Measurements from ENCODE around the gene PDE7B. TPM values are rescaled to one million over a fixed set of nuclear protein-coding genes. Genes with fewer than 3 reads are reported as not detected.

The PDE7B gene
- total RNA-seq, 2 experiments from 2014 or later: not detected

DNA sequence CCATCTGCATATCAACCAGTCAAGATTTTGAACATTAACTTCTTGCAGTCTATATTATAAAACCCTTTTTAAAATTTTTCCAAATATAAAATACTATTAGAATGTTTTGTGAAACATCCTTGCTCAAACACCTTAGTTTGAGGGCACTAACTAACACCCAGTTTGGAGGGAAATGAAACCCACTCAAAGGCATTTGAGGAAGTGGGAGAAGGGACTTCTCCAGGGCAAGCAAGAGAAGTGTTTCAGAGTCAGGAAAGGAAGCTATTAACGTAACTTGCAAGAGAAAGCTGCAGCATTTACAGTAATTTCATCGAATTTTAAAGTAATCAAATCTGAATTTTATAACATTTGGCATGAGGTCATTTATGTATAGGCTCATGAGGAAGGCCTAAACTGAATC, 377.3 kb downstream of the PDE7B start:
- intact Hi-C loops (cut with micrococcal nuclease; ENCODE audit: unreplicated experiment): loop anchor here (5.0 to 10.0 kb wide), 4 partner anchors 88 to 777 kb away; no protein-coding TSS in a partner anchor
- POLR2A ChIA-PET: interaction anchor here (0.6 kb wide), 1 partner anchor 12 kb away, joined by 3 read pairs; no protein-coding TSS in a partner anchor

DNA sequence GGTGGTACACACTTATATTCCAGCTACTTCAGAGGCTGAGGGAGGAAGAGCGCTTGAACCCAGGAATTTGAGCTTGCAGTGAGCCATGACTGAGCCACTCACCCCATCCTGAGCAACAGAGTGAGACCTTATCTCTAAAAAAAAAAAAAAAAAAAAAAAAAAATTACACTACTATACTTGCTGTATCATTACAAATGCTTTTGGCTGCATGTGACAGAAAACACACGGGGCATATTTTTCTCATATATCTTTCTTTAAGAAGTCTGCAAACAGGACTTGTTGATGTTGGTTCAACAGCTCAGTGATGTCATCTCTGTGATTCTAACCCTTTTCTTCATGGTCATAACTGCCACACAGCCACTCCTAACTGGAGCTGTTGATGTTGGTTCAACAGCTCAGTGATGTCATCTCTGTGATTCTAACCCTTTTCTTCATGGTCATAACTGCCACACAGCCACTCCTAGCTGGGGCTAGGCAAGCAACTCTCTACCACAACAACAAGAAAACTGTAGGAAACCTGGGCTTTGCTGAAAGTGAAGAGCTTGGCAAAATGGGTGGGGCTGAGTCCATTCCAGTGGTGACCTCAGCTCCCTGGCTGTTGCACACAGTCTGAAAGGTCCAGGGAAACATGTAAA, 378.8 kb downstream of the PDE7B start:
- POLR2A ChIA-PET: interaction anchor here (0.6 to 1.6 kb wide), 6 partner anchors 11 to 340 kb away, joined by 3 to 7 read pairs (median 4); no protein-coding TSS in a partner anchor

More for the DNA sequence above, 377.3 kb downstream of the PDE7B start:
- peak; percentile 40 for DNase-seq (ENCODE audit: low spot score)
- no peaks in the 10 kb centered on the region for H3K9me2 ChIP-seq (ENCODE audit: insufficient read depth, low read length)
- CTCF ChIA-PET (ENCODE audit: unreplicated experiment): no interaction called here
- no peak overlapping the region for H3K4me3 ChIP-seq (ENCODE audit: low read depth, low read length, poor library complexity, severe bottlenecking)
- peaks cover 14% of the 10 kb centered on the region for H3K4me1 ChIP-seq (ENCODE audit: insufficient read depth, low read length, poor library complexity, severe bottlenecking)
- BruUV-seq (replicated peaks): no TSS peak
- peak overlapping the region; percentile 46 for H3K4me2 ChIP-seq (ENCODE audit: low read length)
- no peaks in the 10 kb centered on the region for H3K79me2 ChIP-seq (ENCODE audit: insufficient read depth, low read depth, low read length)
- peaks cover 44% of the 10 kb centered on the region for H3K36me3 ChIP-seq (ENCODE audit: insufficient read depth, low read length)
- H3K9me3 ChIP-seq (ENCODE audit: low read length): no peaks in the 10 kb centered on the region
- H3K27ac ChIP-seq (ENCODE audit: low read depth, low read length, poor library complexity, severe bottlenecking): no peak overlapping the region
- TF ChIP-seq, protein P1, sequence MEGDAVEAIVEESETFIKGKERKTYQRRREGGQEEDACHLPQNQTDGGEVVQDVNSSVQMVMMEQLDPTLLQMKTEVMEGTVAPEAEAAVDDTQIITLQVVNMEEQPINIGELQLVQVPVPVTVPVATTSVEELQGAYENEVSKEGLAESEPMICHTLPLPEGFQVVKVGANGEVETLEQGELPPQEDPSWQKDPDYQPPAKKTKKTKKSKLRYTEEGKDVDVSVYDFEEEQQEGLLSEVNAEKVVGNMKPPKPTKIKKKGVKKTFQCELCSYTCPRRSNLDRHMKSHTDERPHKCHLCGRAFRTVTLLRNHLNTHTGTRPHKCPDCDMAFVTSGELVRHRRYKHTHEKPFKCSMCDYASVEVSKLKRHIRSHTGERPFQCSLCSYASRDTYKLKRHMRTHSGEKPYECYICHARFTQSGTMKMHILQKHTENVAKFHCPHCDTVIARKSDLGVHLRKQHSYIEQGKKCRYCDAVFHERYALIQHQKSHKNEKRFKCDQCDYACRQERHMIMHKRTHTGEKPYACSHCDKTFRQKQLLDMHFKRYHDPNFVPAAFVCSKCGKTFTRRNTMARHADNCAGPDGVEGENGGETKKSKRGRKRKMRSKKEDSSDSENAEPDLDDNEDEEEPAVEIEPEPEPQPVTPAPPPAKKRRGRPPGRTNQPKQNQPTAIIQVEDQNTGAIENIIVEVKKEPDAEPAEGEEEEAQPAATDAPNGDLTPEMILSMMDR (conservative IDR thresholded peaks at IDR 0.05; ENCODE audit: low read length): no peak
- no peak for TF ChIP-seq EZH2phosphoT487 (IDR thresholded peaks at IDR 0.05; ENCODE audit: borderline replicate concordance, low read depth, low read length)
- no peak overlapping the region for H2AFZ ChIP-seq (ENCODE audit: low read length)
- H4K20me1 ChIP-seq (ENCODE audit: insufficient read depth, low read length): no peaks in the 10 kb centered on the region

More for the DNA sequence above, 378.8 kb downstream of the PDE7B start:
- no peak overlapping the region for H2AFZ ChIP-seq (ENCODE audit: low read length)
- no peak overlapping the region for H3K4me3 ChIP-seq (ENCODE audit: low read depth, low read length, poor library complexity, severe bottlenecking)
- CTCF ChIA-PET (ENCODE audit: unreplicated experiment): interaction anchor here (0.6 kb wide), 1 partner anchor 656 kb away, joined by 3 read pairs; no protein-coding TSS in a partner anchor
- H3K27ac ChIP-seq (ENCODE audit: low read depth, low read length, poor library complexity, severe bottlenecking): no peak overlapping the region
- TF ChIP-seq, protein P1 (conservative IDR thresholded peaks at IDR 0.05; ENCODE audit: low read length): no peak
- no peak for TF ChIP-seq EZH2phosphoT487 (IDR thresholded peaks at IDR 0.05; ENCODE audit: borderline replicate concordance, low read depth, low read length)
- no peak overlapping the region for H3K4me2 ChIP-seq (ENCODE audit: low read length)
- H3K36me3 ChIP-seq (ENCODE audit: insufficient read depth, low read length): peaks cover 57% of the 10 kb centered on the region
- BruUV-seq (replicated peaks): no TSS peak
- no peaks in the 10 kb centered on the region for H3K9me3 ChIP-seq (ENCODE audit: low read length)
- intact Hi-C loops (cut with micrococcal nuclease; ENCODE audit: unreplicated experiment): no loop called here
- no peaks in the 10 kb centered on the region for H4K20me1 ChIP-seq (ENCODE audit: insufficient read depth, low read length)
- H3K79me2 ChIP-seq (ENCODE audit: insufficient read depth, low read depth, low read length): no peaks in the 10 kb centered on the region
- peaks cover 14% of the 10 kb centered on the region for H3K4me1 ChIP-seq (ENCODE audit: insufficient read depth, low read length, poor library complexity, severe bottlenecking)
- H3K9me2 ChIP-seq (ENCODE audit: insufficient read depth, low read length): no peaks in the 10 kb centered on the region
- no peak for DNase-seq (ENCODE audit: low spot score)

Data from OCI-LY7 (cell line).